HCT116 (cell line): ENCODE measurements around the gene C1orf50. TPM values are rescaled to one million over a fixed set of nuclear protein-coding genes. Genes with fewer than 3 reads are reported as not detected.

Experiments
- ATAC-seq: fragments of 200-7000 bp; cut with Tn5 transposase; 2 replicates; pipeline ENCODE4 v1.9.1; 2020; ENCODE audit warnings: mild to moderate bottlenecking, moderate library complexity
- BruUV-seq: library from RNA; stranded (reverse); fragments of 400-500 nt; replicated peaks from 2 replicates; lab custom pipeline; 2021; lab: Mats Ljungman, UMichigan
- CTCF ChIA-PET: fragments of 300-600 bp; sonication (Branson Sonifier 250); formaldehyde crosslinking; loops from one replicate; lab custom pipeline; 2021; ENCODE audit warnings: antibody characterized with exemption; lab: Charles Lee
- POLR2A ChIA-PET: fragments of 300-600, 350-600 bp; sonication (Branson Sonifier 250); formaldehyde crosslinking; loops from one replicate; lab custom pipeline; 2021; ENCODE audit warnings: antibody characterized with exemption; lab: Charles Lee
- RAD21 ChIA-PET, 2 experiments: fragments of 300-600 bp; sonication (Branson Sonifier 250); formaldehyde crosslinking; loops; one replicate each; lab custom pipeline; 2023; ENCODE audit warnings: low total read pairs in 2 of 2; ENCODE audit not compliant: uncharacterized antibody in 2 of 2, unreplicated experiment in 2 of 2, low non-redundant PET in 1 of 2; lab: Charles Lee
- DNase-seq: peaks from one replicate; pipeline ENCODE4 v3.0.0-alpha.2; 2010; ENCODE audit warnings: low read depth, low spot score
- H2AFZ ChIP-seq: fragments of 200-600 bp; shearing (Covaris generic), sonication (generic); 2 replicates; pipeline ENCODE4 v1.6.1; 2017; ENCODE audit warnings: low read depth, mixed run types, mixed read lengths, antibody characterized with exemption, low read length; ENCODE audit not compliant: poor library complexity, severe bottlenecking
- H3K27ac ChIP-seq: 2 replicates; pipeline ENCODE4 v1.5.1; 2012; ENCODE audit warnings: low read depth, low read length
- H3K27me3 ChIP-seq: fragments of 200-600 bp; sonication (generic); 2 replicates; pipeline ENCODE4 v1.6.1; 2016; ENCODE audit warnings: mixed run types, low read length, mixed read lengths; ENCODE audit not compliant: insufficient read depth
- H3K36me3 ChIP-seq, 2 experiments: fragments of 200-500 bp in 1 of 2; fragments of 200-600 bp in 1 of 2; sonication (Bioruptor generic) in 1 of 2; sonication (generic) in 1 of 2; 2 replicates each; pipeline versions ENCODE4 v1.5.1 to v1.6.1; 2014 to 2016; ENCODE audit warnings: low read length in 2 of 2, inconsistent platforms in 1 of 2, mixed read lengths in 1 of 2, mixed run types in 1 of 2; ENCODE audit not compliant: insufficient read depth in 2 of 2, control insufficient read depth in 1 of 2
- H3K4me1 ChIP-seq, 2 experiments: fragments of 200-600 bp in 1 of 2; sonication (generic) in 1 of 2; 2 replicates each; pipeline versions ENCODE4 v1.5.1 to v1.6.1; 2012 to 2017; ENCODE audit warnings: low read length in 2 of 2, inconsistent platforms in 1 of 2, mild to moderate bottlenecking in 1 of 2, mixed read lengths in 1 of 2, mixed run types in 1 of 2, moderate library complexity in 1 of 2; ENCODE audit not compliant: insufficient read depth in 2 of 2, control insufficient read depth in 1 of 2
- H3K4me2 ChIP-seq: fragments of 200-600 bp; sonication (generic); 2 replicates; pipeline ENCODE4 v1.6.1; 2017; ENCODE audit warnings: mixed run types, low read length, mixed read lengths
- H3K4me3 ChIP-seq, 2 experiments: fragments of 200-600 bp in 1 of 2; sonication (generic) in 1 of 2; replicated peaks in 1 of 2; 2 replicates each; pipeline ENCODE4 v1.5.1; 2011 to 2016; ENCODE audit warnings: low read length in 2 of 2, control low read depth in 1 of 2, low read depth in 1 of 2, mild to moderate bottlenecking in 1 of 2, mixed read lengths in 1 of 2, mixed run types in 1 of 2
- H3K79me2 ChIP-seq: fragments of 200-600 bp; sonication (generic); 2 replicates; pipeline ENCODE4 v1.6.1; 2017; ENCODE audit warnings: mild to moderate bottlenecking, mixed run types, low read length, moderate library complexity, mixed read lengths; ENCODE audit not compliant: insufficient read depth
- H3K9ac ChIP-seq: fragments of 200-600 bp; sonication (generic); 2 replicates; pipeline ENCODE4 v1.6.1; 2016; ENCODE audit warnings: low read length, mixed read lengths
- H3K9me2 ChIP-seq: fragments of 200-600 bp; sonication (generic), shearing (Covaris generic); 2 replicates; pipeline ENCODE4 v1.6.1; 2017; ENCODE audit warnings: mixed run types, mild to moderate bottlenecking, moderate library complexity; ENCODE audit not compliant: insufficient read depth
- H3K9me3 ChIP-seq, 2 experiments: fragments of 200-500 bp in 1 of 2; fragments of 200-600 bp in 1 of 2; sonication (Bioruptor generic) in 1 of 2; sonication (generic) in 1 of 2; 2 replicates each; pipeline ENCODE4 v1.6.1; 2014 to 2017; ENCODE audit warnings: low read length in 2 of 2, mixed read lengths in 2 of 2, inconsistent platforms in 1 of 2, low read depth in 1 of 2, mild to moderate bottlenecking in 1 of 2, mixed run types in 1 of 2, moderate library complexity in 1 of 2; ENCODE audit not compliant: control insufficient read depth in 1 of 2, insufficient read depth in 1 of 2
- H4K20me1 ChIP-seq: fragments of 200-600 bp; sonication (generic), shearing (Covaris generic); 2 replicates; pipeline ENCODE4 v1.6.1; 2017; ENCODE audit warnings: mixed run types, mild to moderate bottlenecking, moderate library complexity; ENCODE audit not compliant: insufficient read depth
- CEBPB ChIP-seq: IDR thresholded peaks from 2 replicates; pipeline ENCODE4 v1.6.1; 2012; ENCODE audit warnings: low read depth
- EGR1 ChIP-seq: IDR thresholded peaks from 2 replicates; pipeline ENCODE4 v1.6.1; 2012; ENCODE audit warnings: low read depth
- EZH2phosphoT487 ChIP-seq: fragments of 200-600 bp; IDR thresholded peaks from 2 replicates; pipeline ENCODE4 v1.6.1; 2018; ENCODE audit warnings: antibody characterized with exemption, borderline replicate concordance
- FOSL1 ChIP-seq: IDR thresholded peaks from 2 replicates; pipeline ENCODE4 v1.6.1; 2012; ENCODE audit warnings: low read depth
- JUND ChIP-seq: IDR thresholded peaks from 2 replicates; pipeline ENCODE4 v1.6.1; 2012
- RAD21 ChIP-seq: IDR thresholded peaks from 2 replicates; pipeline ENCODE4 v1.6.1; 2012; ENCODE audit warnings: low read depth, mild to moderate bottlenecking
- SP1 ChIP-seq: IDR thresholded peaks from 2 replicates; pipeline ENCODE4 v1.6.1; 2012; ENCODE audit warnings: low read depth
- SRF ChIP-seq: IDR thresholded peaks from 2 replicates; pipeline ENCODE4 v1.6.1; 2012; ENCODE audit warnings: low read depth
- TCF7L2 ChIP-seq: IDR thresholded peaks from 2 replicates; pipeline ENCODE4 v1.7.0; 2011; ENCODE audit warnings: borderline replicate concordance, inconsistent platforms; ENCODE audit not compliant: insufficient read depth, insufficient read length; ENCODE audit errors: extremely low read depth
- ZBTB33 ChIP-seq: IDR thresholded peaks from 2 replicates; pipeline ENCODE4 v1.6.1; 2011; ENCODE audit warnings: mild to moderate bottlenecking, low read length, moderate library complexity; ENCODE audit not compliant: insufficient replicate concordance; ENCODE audit errors: extremely low read depth
- ZFX ChIP-seq: fragments of 450-650 bp; IDR thresholded peaks from 2 replicates; pipeline ENCODE4 v1.6.1; 2017
- ZNF274 ChIP-seq: fragments of 200-500 bp; sonication (Bioruptor generic); IDR thresholded peaks from 2 replicates; pipeline ENCODE4 v1.6.1; 2014; ENCODE audit warnings: mild to moderate bottlenecking, low read depth, low read length, inconsistent platforms
- intact Hi-C: fragments of 100-400 bp; cut with micrococcal nuclease; formaldehyde crosslinking; loops from 2 replicates; pipeline ENCODE4 v1.10.0; 2022
- total RNA-seq: library from RNA; stranded (reverse); gene quantifications from one replicate; pipeline ENCODE4 v1.2.1, GENCODE V29; 2021; ENCODE audit not compliant: unreplicated experiment
- TF ChIP-seq, protein P1 (sequence below), 3 experiments: fragments of 200-600 bp in 1 of 3; sonication (generic) in 1 of 3; IDR thresholded peaks in 2 of 3; conservative IDR thresholded peaks in 1 of 3; 2 replicates each; pipeline ENCODE4 v1.5.1; 2012 to 2017; ENCODE audit warnings: low read depth in 2 of 3, low read length in 2 of 3, antibody characterized with exemption in 1 of 3, borderline replicate concordance in 1 of 3, control low read depth in 1 of 3, mild to moderate bottlenecking in 1 of 3, mixed read lengths in 1 of 3, mixed run types in 1 of 3, moderate library complexity in 1 of 3; ENCODE audit not compliant: insufficient read depth in 1 of 3
- TF ChIP-seq, protein P2 (sequence below): IDR thresholded peaks from 2 replicates; pipeline ENCODE4 v1.6.1; 2012
- TF ChIP-seq, protein P3 (sequence below): IDR thresholded peaks from 2 replicates; pipeline ENCODE4 v1.6.1; 2012

The C1orf50 gene
- total RNA-seq, 1 experiment from 2014 or later, result 5.8 TPM

- no peak overlapping the region for H3K27ac ChIP-seq
- no peak for ATAC-seq
- intact Hi-C loops, result loop anchor here (2.0 kb wide), 1 partner anchor 179 kb away; no protein-coding TSS in a partner anchor
- TF ChIP-seq FOSL1 (no peak), EZH2phosphoT487 (no peak), ZFX (no peak), SRF (no peak), ZBTB33 (no peak), EGR1 (no peak), RAD21 (no peak), ZNF274 (no peak), JUND (no peak), SP1 (no peak), TCF7L2 (no peak), CEBPB (no peak)
- TF ChIP-seq, protein P1, sequence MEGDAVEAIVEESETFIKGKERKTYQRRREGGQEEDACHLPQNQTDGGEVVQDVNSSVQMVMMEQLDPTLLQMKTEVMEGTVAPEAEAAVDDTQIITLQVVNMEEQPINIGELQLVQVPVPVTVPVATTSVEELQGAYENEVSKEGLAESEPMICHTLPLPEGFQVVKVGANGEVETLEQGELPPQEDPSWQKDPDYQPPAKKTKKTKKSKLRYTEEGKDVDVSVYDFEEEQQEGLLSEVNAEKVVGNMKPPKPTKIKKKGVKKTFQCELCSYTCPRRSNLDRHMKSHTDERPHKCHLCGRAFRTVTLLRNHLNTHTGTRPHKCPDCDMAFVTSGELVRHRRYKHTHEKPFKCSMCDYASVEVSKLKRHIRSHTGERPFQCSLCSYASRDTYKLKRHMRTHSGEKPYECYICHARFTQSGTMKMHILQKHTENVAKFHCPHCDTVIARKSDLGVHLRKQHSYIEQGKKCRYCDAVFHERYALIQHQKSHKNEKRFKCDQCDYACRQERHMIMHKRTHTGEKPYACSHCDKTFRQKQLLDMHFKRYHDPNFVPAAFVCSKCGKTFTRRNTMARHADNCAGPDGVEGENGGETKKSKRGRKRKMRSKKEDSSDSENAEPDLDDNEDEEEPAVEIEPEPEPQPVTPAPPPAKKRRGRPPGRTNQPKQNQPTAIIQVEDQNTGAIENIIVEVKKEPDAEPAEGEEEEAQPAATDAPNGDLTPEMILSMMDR (IDR thresholded peaks at IDR 0.05 in 2 of 3, conservative IDR thresholded peaks at IDR 0.05 in 1 of 3; ENCODE audit: borderline replicate concordance in 1 of 3, insufficient read depth in 1 of 3, low read depth in 2 of 3, low read length in 2 of 3), result no peak
- TF ChIP-seq, protein P2, sequence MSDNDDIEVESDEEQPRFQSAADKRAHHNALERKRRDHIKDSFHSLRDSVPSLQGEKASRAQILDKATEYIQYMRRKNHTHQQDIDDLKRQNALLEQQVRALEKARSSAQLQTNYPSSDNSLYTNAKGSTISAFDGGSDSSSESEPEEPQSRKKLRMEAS, result no peak
- TF ChIP-seq, protein P3, sequence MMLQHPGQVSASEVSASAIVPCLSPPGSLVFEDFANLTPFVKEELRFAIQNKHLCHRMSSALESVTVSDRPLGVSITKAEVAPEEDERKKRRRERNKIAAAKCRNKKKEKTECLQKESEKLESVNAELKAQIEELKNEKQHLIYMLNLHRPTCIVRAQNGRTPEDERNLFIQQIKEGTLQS, result no peak; the same call in 1 of the 2 replicates
- TF ChIP-seq, all 23 proteins: peak for 0
- H3K36me3 ChIP-seq, result peaks cover 8 to 28% of the 10 kb centered on the region in 2 experiments; a peak in 3 of 4 replicates
- H3K9me3 ChIP-seq, result no peaks in the 10 kb centered on the region
- no peaks in the 10 kb centered on the region for H3K9me2 ChIP-seq
- no peaks in the 10 kb centered on the region for H3K79me2 ChIP-seq
- 0 out of 4 replicates have a peak, but pooled peaks cover 0 to 5% of the 10 kb centered on the region in 2 experiments for H3K4me1 ChIP-seq
- no peak overlapping the region for H3K4me3 ChIP-seq
- DNase-seq, result no peak
- BruUV-seq, result no TSS peak
- RAD21 ChIA-PET, result no interaction called here
- no peaks in the 10 kb centered on the region for H4K20me1 ChIP-seq
- POLR2A ChIA-PET, result interaction anchor here (1.2 kb wide), 1 partner anchor 76 kb away, joined by 3 read pairs; the partner anchor contains the start of gene YBX1
- CTCF ChIA-PET, result interaction anchor here (1.9 to 4.0 kb wide), 3 partner anchors 9 to 180 kb away, joined by 8 to 23 read pairs (median 13); partner anchors contain the start of genes C1orf50 and P3H1
- no peak overlapping the region for H3K9ac ChIP-seq
- H2AFZ ChIP-seq, result no peak overlapping the region
- no peak overlapping the region for H3K4me2 ChIP-seq
- H3K27me3 ChIP-seq, result no peaks in the 10 kb centered on the region
Measured at GRCh38 chr1:42757892-42758275, 9.2 kb upstream of the C1orf50 start.
